Retinal pigment epithelial cell (primary cell): Measurements from ENCODE around the gene TIMP1.

ENCODE experiments used
- DNase-seq: peaks from one replicate; pipeline ENCODE4 v3.0.0-alpha.2; 2010; ENCODE audit warnings: low read depth
- H3K4me3 ChIP-seq: 2 replicates; pipeline ENCODE4 v1.5.1; 2011; ENCODE audit warnings: mild to moderate bottlenecking, low read length, control low read depth, moderate library complexity
- TF ChIP-seq, protein P1 (sequence below): conservative IDR thresholded peaks from 2 replicates; pipeline ENCODE4 v1.5.1; 2011; ENCODE audit warnings: low read depth, low read length, control low read depth, inconsistent platforms

TIMP1 gene

DNA sequence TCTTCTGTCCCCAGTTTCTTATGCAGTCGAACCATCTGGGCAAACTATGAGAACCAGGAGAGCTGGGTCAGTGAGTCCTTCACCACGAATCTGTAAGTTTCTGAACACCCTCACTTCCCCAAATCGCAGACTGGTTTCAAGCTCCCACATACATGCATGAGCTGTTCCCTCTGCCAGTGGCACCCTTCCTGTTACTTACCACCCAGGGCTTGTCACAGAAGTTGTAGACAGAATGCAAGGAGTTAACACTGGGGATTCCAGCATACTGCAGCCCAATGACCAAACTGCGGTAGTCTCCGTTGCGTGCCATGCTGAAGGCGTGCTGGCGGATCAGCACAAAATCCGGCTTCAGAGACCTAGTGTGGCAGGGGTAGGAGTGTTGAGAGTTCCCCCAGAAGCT lies 22.8 kb downstream of the TIMP1 start:
- no peak for DNase-seq
- TF ChIP-seq, protein P1, sequence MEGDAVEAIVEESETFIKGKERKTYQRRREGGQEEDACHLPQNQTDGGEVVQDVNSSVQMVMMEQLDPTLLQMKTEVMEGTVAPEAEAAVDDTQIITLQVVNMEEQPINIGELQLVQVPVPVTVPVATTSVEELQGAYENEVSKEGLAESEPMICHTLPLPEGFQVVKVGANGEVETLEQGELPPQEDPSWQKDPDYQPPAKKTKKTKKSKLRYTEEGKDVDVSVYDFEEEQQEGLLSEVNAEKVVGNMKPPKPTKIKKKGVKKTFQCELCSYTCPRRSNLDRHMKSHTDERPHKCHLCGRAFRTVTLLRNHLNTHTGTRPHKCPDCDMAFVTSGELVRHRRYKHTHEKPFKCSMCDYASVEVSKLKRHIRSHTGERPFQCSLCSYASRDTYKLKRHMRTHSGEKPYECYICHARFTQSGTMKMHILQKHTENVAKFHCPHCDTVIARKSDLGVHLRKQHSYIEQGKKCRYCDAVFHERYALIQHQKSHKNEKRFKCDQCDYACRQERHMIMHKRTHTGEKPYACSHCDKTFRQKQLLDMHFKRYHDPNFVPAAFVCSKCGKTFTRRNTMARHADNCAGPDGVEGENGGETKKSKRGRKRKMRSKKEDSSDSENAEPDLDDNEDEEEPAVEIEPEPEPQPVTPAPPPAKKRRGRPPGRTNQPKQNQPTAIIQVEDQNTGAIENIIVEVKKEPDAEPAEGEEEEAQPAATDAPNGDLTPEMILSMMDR, result no peak
- H3K4me3 ChIP-seq, result no peak overlapping the region

DNA sequence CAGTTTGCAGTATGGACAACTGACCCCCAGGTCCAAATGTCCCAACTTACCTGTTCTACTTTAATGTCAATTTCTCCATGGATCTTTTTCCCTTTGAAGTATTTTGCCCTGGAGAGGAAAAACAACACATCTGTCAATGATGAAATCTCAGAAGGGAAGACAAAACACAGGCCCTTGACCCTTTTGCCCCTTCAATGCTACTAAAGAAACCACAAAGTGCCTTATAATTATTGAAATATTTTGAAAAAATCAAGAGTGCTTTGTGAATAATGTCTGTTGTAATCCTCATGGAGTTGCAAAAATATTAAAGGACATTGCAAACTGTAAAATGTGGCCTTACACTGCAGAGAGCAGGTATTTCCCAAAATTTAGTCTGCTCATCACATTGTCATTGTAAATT lies 24.9 kb downstream of the TIMP1 start:
- TF ChIP-seq, protein P1, result no peak
- no peak for DNase-seq
- H3K4me3 ChIP-seq, result no peak overlapping the region

DNA sequence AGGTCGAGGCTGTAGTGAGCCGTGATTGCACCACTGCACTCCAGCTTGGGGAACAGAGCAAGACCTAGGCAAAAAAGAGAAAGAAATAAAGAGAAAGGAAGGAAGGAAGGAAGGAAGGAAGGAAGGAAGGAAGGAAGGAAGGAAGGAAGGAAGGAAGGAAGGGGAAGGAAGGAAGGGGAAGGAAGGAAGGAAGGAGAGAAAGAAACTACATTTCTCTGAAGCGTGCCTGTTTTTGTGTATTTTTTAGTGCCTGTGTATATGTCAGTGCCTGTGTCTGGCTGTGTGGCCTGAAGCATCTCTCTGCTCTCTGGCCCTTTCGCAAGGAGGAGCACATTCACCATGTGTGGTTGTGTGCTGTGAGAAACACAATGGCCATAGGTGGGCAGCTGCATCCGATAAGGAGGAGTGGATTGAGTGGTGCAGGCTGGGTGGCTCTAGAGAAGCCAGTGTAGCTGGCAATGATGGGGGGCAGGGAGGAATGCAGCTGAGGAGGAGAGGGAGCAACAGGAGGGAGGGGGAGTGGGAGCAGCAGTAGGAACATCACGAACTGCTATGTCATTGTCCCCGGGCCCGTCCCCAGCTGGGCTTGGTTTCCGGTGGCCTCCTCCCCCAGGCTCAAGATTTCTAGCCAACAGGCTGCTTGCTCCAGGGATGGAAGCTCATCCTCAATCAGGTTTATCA lies 26.0 kb downstream of the TIMP1 start:
- TF ChIP-seq, protein P1, result no peak
- DNase-seq, result no peak
- H3K4me3 ChIP-seq, result no peak overlapping the region

DNA sequence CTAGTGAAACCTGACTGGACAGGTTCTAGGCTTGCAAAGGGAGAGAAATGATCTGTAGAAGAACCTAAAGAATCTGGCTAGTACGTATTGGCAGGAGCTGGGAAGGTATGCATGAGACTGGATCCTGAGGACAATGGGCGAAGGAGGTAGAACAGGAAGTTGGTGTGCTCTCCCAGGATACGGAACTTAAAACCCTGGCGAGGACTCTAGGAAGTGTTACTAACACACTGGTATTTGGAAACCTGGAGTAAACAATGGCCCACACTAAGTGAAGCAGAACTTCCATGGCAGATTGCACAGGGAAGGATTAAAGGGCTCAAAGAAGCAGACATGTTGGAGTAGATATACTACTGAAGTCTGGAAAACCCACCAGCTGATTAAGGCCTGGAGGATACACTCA lies 28.3 kb downstream of the TIMP1 start:
- no peak overlapping the region for H3K4me3 ChIP-seq
- no peak for DNase-seq
- TF ChIP-seq, protein P1, result no peak

DNA sequence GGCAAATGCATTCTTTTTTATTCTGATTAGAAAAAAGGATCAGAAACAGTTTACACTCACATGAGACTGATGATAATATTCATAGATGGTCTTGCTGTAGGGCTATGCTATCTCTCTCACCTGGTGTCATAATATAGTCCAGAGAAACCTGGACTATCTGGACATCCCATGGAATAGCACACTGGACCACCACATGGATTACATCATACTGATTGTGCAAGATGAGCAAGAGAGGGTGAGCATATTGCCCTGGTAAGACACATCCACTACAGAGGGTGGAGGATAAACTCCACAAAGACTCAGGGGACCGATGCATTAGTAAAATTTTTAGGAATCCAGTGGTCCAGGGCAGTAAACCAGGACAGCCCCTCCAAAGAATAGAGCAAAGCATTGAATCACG lies 29.3 kb downstream of the TIMP1 start:
- no peak for DNase-seq
- TF ChIP-seq, protein P1, result no peak
- H3K4me3 ChIP-seq, result no peak overlapping the region

DNA sequence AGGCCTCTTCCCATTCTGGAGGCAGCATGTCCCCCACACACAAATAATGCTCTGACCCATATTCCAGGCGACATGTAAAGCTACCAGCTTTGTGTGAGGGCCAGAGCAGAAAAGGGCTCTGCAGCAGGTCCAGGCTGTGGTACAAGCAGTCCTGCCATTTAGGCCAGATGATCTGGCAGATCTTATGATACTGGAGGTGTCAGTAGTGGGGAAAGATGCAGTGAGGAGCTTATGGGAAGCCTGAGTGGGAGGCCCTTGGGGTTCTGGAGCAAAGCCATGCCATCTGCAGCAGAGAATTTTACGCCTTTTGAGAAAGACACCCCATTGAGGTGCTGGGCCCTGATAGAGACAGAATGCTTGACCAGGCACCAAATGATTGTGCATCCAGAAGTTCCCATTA lies 29.7 kb downstream of the TIMP1 start:
- DNase-seq, result no peak
- H3K4me3 ChIP-seq, result no peak overlapping the region
- TF ChIP-seq, protein P1, result no peak

DNA sequence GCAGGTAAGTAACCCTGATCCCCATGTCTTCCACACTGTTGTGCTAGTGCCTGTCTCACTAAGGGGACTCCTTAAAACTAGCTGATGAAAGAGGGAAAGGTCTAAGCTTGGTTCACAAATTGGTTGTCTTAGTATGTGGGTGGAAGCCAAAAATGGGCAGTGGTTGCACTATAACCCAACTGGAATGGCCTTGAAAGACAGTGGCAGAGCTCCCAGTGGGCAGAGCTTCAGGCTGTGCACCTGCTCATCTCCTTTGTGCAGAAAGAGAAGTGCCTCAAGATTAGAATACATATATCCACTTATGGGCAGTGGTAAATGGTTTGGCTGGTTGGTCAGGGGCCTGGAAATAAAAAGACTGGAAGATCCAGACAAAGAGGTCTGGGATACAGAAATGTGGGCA lies 30.2 kb downstream of the TIMP1 start:
- no peak overlapping the region for H3K4me3 ChIP-seq
- no peak for DNase-seq
- TF ChIP-seq, protein P1, result no peak
